ENCODE results near the gene DAZAP1.

DNA sequence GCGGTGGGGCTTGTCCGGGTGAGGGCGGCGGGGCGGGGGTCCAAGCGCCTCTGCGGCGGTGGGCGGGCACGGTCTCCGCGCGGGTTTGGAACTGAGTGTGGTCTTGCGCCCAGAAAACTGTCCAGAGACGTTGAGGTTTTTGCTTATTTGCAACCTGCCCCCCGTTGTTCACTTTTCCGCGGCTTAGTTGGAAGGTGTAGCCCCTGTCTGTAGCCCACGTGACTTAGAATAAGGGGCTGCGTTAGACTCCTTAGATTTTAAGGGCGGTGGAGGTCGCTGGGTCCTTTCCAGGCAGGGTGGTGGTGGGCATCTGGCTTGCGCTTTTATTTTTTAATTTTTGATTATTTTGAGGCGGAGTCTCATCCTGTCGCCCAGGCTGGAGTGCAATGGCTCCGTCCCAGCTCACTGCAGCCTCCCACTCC lies 31.6 kb downstream of the DAZAP1 start:
- TF ChIP-seq, protein P1, sequence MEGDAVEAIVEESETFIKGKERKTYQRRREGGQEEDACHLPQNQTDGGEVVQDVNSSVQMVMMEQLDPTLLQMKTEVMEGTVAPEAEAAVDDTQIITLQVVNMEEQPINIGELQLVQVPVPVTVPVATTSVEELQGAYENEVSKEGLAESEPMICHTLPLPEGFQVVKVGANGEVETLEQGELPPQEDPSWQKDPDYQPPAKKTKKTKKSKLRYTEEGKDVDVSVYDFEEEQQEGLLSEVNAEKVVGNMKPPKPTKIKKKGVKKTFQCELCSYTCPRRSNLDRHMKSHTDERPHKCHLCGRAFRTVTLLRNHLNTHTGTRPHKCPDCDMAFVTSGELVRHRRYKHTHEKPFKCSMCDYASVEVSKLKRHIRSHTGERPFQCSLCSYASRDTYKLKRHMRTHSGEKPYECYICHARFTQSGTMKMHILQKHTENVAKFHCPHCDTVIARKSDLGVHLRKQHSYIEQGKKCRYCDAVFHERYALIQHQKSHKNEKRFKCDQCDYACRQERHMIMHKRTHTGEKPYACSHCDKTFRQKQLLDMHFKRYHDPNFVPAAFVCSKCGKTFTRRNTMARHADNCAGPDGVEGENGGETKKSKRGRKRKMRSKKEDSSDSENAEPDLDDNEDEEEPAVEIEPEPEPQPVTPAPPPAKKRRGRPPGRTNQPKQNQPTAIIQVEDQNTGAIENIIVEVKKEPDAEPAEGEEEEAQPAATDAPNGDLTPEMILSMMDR (conservative IDR thresholded peaks at IDR 0.05; ENCODE audit: low read depth, low read length): no peak
- TF ChIP-seq EZH2phosphoT487 (IDR thresholded peaks at IDR 0.05; ENCODE audit: borderline replicate concordance, low read length) (no peak), EZH2 (IDR thresholded peaks at IDR 0.05; ENCODE audit: low read length, unreplicated experiment) (no peak)
